ENCODE data around the gene COQ8A.

Gene COQ8A

DNA sequence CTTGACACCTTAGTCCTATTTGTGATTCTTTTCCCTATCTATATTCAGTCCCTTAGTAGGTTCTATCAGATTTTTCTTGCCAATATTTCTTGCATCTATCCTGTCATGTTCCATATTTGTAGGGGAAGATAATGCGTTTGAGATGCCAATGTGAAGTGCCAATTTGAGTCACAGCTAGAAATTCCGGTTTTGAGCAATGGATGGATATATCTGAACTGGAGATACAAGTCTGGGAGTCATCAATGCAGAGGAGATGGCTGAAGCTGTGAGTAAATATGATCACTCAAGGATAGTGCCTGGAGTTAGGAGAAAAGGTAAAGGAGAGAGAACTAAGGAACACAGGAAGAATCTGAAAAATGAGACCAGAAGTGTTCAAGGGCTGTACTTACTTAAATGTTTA, 93.8 kb downstream of the COQ8A start:
- DNase-seq: no peak

- no peak for DNase-seq
Observed at GRCh38 chr1:227035316-227035715, 95.2 kb downstream of the COQ8A start.

GRCh38 chr1:227037121-227037520, 97.0 kb downstream of the COQ8A start:
- DNase-seq: no peak

Measured in activated gamma-delta T cell (primary cell).